ENCODE data around the gene GPR78.

GPR78 gene

GRCh38 chr4:8578717-8579116, 1.5 kb upstream of the GPR78 start:
- no peak overlapping the region for H3K4me3 ChIP-seq (ENCODE audit: low read depth, low read length)
- no peaks in the 10 kb centered on the region for H3K9me3 ChIP-seq (ENCODE audit: control insufficient read depth, insufficient read depth, low read depth, low read length)
- TF ChIP-seq, protein P1, sequence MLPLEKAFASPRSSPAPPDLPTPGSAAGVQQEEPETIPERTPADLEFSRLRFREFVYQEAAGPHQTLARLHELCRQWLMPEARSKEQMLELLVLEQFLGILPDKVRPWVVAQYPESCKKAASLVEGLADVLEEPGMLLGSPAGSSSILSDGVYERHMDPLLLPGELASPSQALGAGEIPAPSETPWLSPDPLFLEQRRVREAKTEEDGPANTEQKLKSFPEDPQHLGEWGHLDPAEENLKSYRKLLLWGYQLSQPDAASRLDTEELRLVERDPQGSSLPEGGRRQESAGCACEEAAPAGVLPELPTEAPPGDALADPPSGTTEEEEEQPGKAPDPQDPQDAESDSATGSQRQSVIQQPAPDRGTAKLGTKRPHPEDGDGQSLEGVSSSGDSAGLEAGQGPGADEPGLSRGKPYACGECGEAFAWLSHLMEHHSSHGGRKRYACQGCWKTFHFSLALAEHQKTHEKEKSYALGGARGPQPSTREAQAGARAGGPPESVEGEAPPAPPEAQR (tag by site-specific recombination; IDR thresholded peaks at IDR 0.05) = no peak
- TF ChIP-seq, protein P2, sequence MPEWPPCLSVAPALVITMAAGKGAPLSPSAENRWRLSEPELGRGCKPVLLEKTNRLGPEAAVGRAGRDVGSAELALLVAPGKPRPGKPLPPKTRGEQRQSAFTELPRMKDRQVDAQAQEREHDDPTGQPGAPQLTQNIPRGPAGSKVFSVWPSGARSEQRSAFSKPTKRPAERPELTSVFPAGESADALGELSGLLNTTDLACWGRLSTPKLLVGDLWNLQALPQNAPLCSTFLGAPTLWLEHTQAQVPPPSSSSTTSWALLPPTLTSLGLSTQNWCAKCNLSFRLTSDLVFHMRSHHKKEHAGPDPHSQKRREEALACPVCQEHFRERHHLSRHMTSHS (tag by site-specific recombination; IDR thresholded peaks at IDR 0.05) = no peak
- TF ChIP-seq ZNF211 (tag by site-specific recombination; IDR thresholded peaks at IDR 0.05; ENCODE audit: low read depth) (no peak), ZNF18 (tag by site-specific recombination; IDR thresholded peaks at IDR 0.05) (no peak), ZNF155 (tag by site-specific recombination; IDR thresholded peaks at IDR 0.05) (no peak), PATZ1 (tag by site-specific recombination; IDR thresholded peaks at IDR 0.05) (no peak), ZNF354C (tag by site-specific recombination; IDR thresholded peaks at IDR 0.05; ENCODE audit: borderline replicate concordance, low read depth) (no peak), ZSCAN16 (tag by site-specific recombination; IDR thresholded peaks at IDR 0.05) (no peak), BCL11B (tag by site-specific recombination; IDR thresholded peaks at IDR 0.05; ENCODE audit: low read depth) (no peak), ZBTB8A (tag by site-specific recombination; IDR thresholded peaks at IDR 0.05) (no peak), BCL11A (tag by site-specific recombination; IDR thresholded peaks at IDR 0.05; ENCODE audit: low read depth) (no peak), ZNF670 (tag by site-specific recombination; IDR thresholded peaks at IDR 0.05; ENCODE audit: low read depth) (no peak)
- TF ChIP-seq, protein P3, sequence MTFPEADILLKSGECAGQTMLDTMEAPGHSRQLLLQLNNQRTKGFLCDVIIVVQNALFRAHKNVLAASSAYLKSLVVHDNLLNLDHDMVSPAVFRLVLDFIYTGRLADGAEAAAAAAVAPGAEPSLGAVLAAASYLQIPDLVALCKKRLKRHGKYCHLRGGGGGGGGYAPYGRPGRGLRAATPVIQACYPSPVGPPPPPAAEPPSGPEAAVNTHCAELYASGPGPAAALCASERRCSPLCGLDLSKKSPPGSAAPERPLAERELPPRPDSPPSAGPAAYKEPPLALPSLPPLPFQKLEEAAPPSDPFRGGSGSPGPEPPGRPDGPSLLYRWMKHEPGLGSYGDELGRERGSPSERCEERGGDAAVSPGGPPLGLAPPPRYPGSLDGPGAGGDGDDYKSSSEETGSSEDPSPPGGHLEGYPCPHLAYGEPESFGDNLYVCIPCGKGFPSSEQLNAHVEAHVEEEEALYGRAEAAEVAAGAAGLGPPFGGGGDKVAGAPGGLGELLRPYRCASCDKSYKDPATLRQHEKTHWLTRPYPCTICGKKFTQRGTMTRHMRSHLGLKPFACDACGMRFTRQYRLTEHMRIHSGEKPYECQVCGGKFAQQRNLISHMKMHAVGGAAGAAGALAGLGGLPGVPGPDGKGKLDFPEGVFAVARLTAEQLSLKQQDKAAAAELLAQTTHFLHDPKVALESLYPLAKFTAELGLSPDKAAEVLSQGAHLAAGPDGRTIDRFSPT (tag by site-specific recombination; IDR thresholded peaks at IDR 0.05) = no peak
- TF ChIP-seq, protein P4, sequence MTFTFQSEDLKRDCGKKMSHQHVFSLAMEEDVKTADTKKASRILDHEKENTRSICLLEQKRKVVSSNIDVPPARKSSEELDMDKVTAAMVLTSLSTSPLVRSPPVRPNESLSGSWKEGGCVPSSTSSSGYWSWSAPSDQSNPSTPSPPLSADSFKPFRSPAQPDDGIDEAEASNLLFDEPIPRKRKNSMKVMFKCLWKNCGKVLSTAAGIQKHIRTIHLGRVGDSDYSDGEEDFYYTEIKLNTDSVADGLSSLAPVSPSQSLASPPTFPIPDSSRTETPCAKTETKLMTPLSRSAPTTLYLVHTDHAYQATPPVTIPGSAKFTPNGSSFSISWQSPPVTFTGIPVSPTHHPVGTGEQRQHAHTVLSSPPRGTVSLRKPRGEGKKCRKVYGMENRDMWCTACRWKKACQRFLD (tag by site-specific recombination; IDR thresholded peaks at IDR 0.05) = no peak
- no peaks in the 10 kb centered on the region for H3K4me1 ChIP-seq (ENCODE audit: control insufficient read depth, insufficient read depth, low read length)
- H3K36me3 ChIP-seq (ENCODE audit: control insufficient read depth in 2 of 2, insufficient read depth in 1 of 2, low read length in 2 of 2) = no peaks in the 10 kb centered on the region
- POLR2A ChIA-PET = no interaction called here
- H3K27ac ChIP-seq (ENCODE audit: extremely low read depth, low read depth, low read length) = no peak overlapping the region
- CTCF ChIA-PET = interaction anchor here (0.5 kb wide), 1 partner anchor 8 kb away, joined by 4 read pairs; no protein-coding TSS in a partner anchor

Measured in HEK293 (cell line).